ENCODE measurements around the gene ONECUT3.
"Not testable (repeated sequence)": the region's sequence is repeated elsewhere in the genome, so short reads cannot be mapped to it uniquely, and the experiment has no call there.

Gene ONECUT3

DNA sequence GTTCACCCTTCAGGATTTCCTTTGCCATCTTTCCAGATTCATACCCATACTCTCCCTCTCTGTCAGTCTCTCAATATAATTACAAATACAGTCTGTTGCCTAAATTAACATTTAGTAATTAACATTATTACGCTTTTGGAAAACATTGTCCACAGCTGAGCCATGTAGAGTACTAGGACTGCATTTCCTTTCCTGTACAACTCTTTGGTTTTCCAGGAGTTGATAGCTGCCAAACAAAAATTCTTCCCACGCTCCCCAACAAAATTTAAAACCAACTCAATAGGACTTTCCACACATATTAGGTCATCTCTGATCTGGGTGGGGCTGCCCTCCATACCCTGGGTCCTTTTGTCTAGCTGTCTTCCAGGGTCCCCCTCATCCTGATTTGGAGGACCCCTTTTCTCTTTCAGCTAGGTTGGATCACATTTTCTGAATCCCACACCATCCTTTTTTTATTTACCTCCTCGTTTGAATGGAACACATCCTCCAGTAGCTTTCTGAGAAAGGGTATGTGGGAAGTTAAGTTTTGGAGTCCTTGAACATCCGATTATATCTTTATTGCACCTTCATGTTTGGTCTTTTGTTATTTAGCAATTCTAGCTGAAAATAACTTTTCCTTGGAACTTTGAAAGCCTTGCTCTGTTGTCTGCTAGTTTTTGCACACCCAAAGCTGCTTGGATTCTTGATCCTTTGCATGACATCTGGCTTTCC lies 17.7 kb downstream of the ONECUT3 start:
- no peak for DNase-seq

GRCh38 chr19:1773184-1773583 lies 19.9 kb downstream of the ONECUT3 start:
- no peak for DNase-seq

DNA sequence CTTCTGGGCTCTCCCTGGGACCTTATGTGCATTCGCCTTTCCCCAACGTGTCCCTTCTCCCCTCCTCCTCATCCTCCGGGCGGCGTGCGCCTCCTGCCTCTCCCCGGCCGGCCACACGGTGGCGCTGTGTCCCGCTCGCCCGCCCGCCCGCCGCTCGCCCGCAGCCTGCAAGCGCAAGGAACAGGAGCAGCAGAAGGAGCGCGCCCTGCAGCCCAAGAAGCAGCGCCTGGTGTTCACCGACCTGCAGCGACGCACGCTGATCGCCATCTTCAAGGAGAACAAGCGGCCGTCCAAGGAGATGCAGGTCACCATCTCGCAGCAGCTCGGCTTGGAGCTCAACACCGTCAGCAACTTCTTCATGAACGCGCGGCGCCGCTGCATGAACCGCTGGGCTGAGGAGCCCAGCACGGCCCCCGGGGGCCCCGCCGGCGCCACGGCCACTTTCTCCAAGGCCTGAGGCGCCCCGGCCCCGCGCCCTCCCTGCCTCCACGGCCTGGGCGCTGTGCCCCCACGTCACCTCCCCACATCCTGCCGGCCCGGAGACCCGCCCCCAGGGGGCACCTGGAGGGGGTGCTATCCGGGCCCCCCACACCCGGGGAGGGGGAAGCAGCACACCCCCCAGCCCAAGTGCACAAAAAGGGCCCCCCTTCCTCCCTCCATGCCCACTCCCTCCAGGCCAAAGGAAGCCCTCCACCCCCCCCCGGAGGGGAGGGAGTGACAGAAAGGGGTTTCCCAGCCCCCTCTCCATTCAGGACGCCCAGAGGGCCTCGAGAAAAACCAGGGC lies 21.9 kb downstream of the ONECUT3 start:
- no peak for DNase-seq

- no peak for DNase-seq
These were observed 22.8 kb downstream of the ONECUT3 start for GRCh38 chr19:1775951-1776605.

GRCh38 chr19:1776606-1777147 lies 23.4 kb downstream of the ONECUT3 start:
- DNase-seq: no peak

DNA sequence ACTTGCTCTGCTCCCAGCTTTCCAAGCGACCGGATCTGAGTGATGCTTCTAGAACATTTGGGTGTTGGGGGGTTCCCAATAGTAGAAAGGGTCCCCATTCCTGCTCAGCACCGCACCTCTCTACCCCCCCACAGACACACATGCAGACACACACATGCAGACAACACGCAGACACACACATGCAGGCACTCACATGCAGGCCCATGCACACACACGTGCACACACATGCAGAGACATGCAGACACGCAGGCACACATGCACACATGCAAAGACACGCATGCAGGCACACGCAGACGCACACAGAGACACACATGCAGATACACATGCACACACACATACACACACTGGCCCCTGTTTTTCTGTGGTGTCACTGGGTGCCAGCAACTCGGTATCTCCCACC lies 23.8 kb downstream of the ONECUT3 start:
- no peak for DNase-seq

GRCh38 chr19:1779574-1779973 lies 26.3 kb downstream of the ONECUT3 start:
- DNase-seq: no peak

GRCh38 chr19:1780272-1780958 lies 27.1 kb downstream of the ONECUT3 start:
- no peak for DNase-seq

- DNase-seq: no peak
These were observed 29.2 kb downstream of the ONECUT3 start for GRCh38 chr19:1782521-1782920.

GRCh38 chr19:1783354-1783753 lies 30.0 kb downstream of the ONECUT3 start:
- DNase-seq: no peak

- no peak for DNase-seq
These were observed 30.6 kb downstream of the ONECUT3 start for GRCh38 chr19:1783874-1784273.

GRCh38 chr19:1785310-1785709 lies 32.0 kb downstream of the ONECUT3 start:
- DNase-seq: no peak

DNA sequence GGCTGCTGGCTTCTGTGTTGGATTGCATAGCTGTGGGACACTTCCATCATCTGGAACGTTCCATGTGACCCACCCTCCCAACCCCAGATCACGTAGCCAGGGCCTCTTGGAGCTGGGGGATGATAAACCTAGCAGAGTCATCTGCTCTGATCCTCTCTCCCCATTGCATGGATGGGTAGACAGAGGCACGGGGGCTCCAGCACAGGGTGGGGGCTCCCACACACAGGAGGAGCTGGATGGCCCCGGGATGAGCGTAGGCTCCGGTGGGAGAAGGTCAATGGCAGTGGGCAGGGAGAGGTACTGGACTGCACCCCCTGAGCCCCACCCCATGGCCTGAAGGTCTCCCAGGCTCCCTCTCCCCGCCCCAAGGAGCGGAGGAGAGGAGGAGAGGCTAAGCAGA lies 33.4 kb downstream of the ONECUT3 start:
- DNase-seq: no peak

- no peak for DNase-seq
These were observed 33.8 kb downstream of the ONECUT3 start for GRCh38 chr19:1787116-1787515.

DNA sequence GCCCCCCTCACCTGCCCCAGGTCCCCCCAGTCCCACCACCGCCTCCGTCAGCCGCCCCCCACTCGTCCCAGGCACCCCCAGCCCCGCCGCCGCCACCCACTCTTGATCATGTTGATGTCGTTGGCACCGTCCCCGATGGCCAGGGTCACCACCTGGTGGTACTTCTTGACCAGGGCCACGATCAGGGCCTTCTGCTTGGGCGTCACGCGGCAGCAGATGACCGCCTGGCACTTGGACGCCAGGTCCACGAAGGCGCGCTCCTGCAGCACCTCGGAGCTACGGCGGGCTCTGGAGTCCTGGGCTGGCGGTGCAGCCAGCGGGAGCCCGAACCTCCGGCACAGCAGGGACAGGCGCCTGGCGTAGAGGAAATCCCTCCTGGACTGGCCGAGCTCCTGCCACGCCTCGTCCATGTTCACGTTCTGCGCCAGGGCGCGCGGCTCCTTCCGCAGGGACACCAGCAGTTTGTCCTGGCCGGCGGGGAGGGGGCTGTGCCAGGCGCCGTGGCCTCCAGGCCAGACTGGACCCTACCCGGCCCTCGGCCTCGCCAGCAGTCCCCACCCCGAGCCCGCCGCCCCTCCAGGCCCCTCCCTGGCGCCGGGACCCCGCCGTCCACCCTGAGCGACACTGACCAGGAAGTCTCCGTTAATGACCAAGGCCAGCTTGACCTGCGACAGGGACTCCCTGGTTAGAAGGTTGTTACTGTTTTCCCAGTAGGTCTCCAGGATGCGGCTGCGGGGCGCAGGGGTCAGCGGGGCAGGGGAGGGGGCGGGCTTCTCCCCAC lies 36.1 kb downstream of the ONECUT3 start:
- no peak for DNase-seq

GRCh38 chr19:1790054-1790792 lies 36.9 kb downstream of the ONECUT3 start:
- no peak for DNase-seq

GRCh38 chr19:1791879-1792278 lies 38.6 kb downstream of the ONECUT3 start:
- DNase-seq: no peak

- no peak for DNase-seq
These were observed 41.3 kb downstream of the ONECUT3 start for GRCh38 chr19:1794424-1795172.

DNA sequence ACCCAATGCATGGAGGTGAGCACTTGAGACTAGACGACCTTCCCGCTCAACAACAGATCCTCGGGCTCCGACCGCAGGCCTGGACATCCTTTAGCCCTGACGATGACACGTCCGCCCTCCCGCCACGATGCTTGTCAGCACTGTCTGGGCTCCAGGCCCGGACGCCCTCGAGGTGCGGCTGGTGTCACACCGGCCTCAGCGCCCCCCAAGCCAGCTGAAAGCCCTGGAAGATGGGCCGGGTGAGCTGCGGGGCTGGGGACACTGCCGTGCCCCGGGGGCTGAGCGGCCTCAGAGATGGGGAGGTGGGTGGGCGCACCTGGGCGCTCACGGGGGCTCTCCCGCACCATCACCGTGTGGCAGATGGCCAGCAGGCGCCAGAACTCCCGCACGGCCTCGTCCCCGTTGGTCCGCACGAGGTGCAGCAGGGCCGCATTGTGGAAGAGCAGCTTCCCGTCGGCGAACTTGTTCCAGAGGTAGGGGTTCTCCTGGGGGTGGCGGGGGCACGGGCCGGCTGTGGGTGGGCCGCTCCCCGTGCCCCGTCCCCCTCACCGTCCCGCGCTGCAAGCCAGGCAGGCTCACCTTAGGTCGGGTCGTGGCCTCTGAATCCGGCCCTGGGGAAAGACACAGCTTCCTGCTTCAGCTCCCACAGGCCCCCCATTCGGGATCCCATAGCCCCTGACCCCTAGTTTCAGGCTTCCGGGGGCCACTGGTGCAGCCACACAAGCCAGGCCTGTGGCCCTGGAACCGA lies 43.3 kb downstream of the ONECUT3 start:
- no peak for DNase-seq

DNA sequence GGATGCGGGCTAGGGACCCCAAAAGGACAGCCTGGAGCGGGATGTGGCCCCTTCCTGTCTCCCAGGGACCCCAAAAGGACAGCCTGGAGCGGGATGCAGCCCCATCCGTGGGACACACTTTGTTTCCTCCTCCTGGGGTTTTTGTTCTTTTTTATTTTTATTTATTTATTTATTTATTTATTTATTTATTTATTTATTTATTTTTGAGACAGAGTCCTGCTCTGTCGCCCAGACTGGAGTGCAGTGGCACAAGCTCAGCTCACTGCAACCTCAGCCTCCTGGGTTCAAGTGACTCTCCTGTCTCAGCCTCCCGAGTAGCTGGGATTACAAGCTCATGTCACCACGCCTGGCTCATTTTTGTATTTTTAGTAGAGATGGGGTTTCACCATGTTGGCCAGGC lies 44.0 kb downstream of the ONECUT3 start:
- not testable (repeated sequence) for DNase-seq
